GM12892 (cell line): ENCODE measurements around the gene FRMPD4.

Experiments
- POLR2A ChIP-seq: IDR thresholded peaks from 2 replicates; pipeline ENCODE4 v1.6.1; 2011; ENCODE audit warnings: low read depth, low read length, control low read depth
- POLR2AphosphoS5 ChIP-seq: IDR thresholded peaks from 2 replicates; pipeline ENCODE4 v1.6.1; 2011; ENCODE audit warnings: low read depth, low read length, control low read depth
- TAF1 ChIP-seq: IDR thresholded peaks from 2 replicates; pipeline ENCODE4 v1.6.1; 2011; ENCODE audit warnings: low read depth, mild to moderate bottlenecking, control low read depth, low read length, borderline replicate concordance

DNA sequence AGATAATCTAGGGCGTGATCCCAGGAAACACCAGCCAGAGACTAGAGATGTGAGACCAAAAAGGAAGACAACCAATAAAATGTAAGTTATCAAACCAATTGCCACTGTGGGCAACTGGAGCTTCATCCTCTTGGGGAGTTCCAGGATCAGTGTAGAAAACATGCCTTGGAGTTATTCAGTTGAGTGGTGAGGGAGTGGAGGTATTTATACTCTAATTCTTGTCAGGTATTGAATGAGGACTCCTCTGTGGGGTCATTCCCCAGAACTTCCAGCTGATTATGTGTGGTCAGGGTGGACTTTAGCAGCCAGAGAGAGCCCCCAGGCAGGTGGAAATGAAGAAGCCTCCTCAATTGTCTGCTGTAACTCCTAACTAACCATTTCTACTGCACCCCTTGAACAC, 509.0 kb downstream of the FRMPD4 start:
- TF ChIP-seq POLR2AphosphoS5 (no peak), POLR2A (no peak), TAF1 (no peak)
